Fibroblast of skin of left biceps (primary cell): ENCODE measurements around the gene OR51T1.

Experiments used
- DNase-seq, 2 experiments: peaks; one replicate each; pipeline ENCODE4 v3.0.0-alpha.2; 2013; ENCODE audit warnings: low read depth in 2 of 2

The OR51T1 gene

DNA sequence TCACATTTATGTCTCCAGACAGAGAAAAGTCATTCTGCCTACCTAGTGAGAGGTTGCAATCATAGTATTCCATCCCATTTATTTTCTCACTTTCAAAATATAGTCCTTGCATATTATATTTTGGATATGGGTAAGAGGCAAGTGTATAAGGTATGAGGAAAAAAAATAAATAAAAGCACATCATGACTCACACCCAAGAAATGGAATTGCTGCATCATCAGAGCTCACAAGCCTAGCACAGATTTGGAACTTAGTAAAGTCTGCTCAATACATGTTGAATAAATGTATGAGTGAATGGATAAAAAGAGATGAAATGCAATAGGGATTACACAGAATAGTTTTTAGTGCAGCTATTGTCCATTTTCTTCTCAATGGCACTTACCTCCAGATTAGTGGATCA is 44.9 kb downstream of the OR51T1 start:
- DNase-seq, result no peak
